Omental fat pad (tissue), 4 donors: ENCODE data around the gene SLC25A21. TPM values are rescaled to one million over a fixed set of nuclear protein-coding genes. Genes with fewer than 3 reads are reported as not detected.

ENCODE experiments used
- ATAC-seq: fragments of 150-250 bp; one replicate; pipeline ENCODE4 v1.9.1; 2016; ENCODE audit warnings: mild to moderate bottlenecking, moderate library complexity; ENCODE audit not compliant: low FRiP score
- DNase-seq: peaks from one replicate; pipeline ENCODE4 v3.0.0-alpha.2; 2019; ENCODE audit warnings: low spot score
- CTCF ChIP-seq, 3 donors: fragments of 450-650 bp; IDR thresholded peaks; one replicate each; pipeline ENCODE4 v1.5.1; 2016 to 2017; ENCODE audit warnings: antibody characterized with exemption in 3 of 3, mild to moderate bottlenecking in 3 of 3, moderate library complexity in 2 of 3
- total RNA-seq, 4 donors: library from RNA; depleted of rRNA; stranded (reverse); fragments of >200 nt; gene quantifications; one replicate each; pipeline ENCODE4 v1.1.0, GENCODE V29; 2016

The SLC25A21 gene
- total RNA-seq, 4 donors from 2014 or later = 0.38 to 1.4 TPM; not detected in 2

DNA sequence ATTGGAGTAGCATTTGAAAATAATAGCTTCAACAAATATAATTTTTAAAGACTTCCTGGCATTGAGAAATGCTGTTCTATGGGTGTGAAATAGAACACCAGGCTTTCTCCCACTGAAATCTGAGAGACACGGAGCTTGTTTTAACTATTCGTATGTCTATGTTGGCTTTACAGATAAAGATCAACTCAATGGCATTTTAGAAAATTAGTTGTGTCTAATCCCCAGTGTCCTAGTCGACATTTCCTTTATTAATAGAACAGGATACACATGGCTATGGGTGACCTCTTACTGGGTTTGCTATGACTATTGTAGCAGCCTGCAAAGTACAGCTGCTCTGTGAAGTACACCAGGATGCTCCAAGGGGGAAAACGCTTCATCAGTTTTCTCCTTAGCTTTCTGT, 159.3 kb downstream of the SLC25A21 start:
- no peak for ATAC-seq
- DNase-seq = no peak
- TF ChIP-seq CTCF (IDR thresholded peaks at IDR 0.05) = no peak

DNA sequence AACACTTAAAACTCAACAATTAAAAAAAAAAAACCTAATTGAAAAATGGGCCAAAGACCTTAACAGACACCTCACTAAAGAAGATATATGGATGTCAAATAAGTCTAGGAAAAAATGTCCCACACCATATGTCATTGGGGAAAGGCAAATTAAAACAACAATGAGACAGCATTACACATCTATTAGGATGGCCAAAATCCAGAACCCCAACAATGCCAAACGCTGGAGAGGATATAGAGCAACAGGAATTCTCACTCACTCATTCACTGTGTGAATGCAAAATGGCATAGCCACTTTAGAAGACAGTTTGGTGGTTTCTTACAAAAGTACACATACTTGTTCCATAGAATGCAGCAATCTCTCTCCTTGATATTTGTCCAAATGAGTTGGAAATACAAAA, 173.7 kb downstream of the SLC25A21 start:
- DNase-seq = no peak
- TF ChIP-seq CTCF (IDR thresholded peaks at IDR 0.05) = no peak
- no peak for ATAC-seq

GRCh38 chr14:36997843-36998242, 174.6 kb downstream of the SLC25A21 start:
- no peak for DNase-seq
- no peak for TF ChIP-seq CTCF (IDR thresholded peaks at IDR 0.05)
- no peak for ATAC-seq

DNA sequence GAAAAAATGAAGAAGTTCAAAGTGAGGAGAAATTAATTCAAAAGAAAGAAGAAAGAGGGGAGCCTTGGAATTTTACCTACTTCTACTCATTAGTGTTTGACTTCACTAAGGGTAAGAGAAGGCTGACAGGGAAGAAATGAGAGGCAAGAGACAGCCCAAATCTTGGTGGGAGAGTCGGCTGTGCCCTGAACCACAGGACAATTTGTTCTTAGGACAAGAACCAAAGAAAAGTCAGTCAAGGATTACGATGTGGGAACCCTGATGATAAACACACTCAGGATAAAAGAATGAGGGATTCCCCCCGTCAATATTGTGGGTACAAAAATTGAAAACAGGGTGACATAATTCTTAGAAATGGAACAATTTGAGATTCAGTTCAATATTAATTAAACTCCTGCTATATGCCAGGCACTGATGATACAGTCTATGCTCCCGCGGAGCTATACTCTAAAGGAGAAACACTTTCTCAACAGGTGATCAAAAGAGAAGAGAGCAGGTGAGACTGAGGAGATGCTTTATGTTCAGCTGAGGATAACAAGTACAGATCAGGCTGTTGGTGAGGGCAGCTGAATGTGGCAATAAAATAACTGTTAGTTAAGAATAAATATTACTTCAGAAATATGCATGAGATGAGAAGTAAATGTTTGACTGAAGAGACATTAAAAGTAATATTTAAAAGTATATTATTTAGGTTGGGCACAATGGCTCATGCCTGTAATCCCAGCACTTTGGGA, 175.4 kb downstream of the SLC25A21 start:
- ATAC-seq = no peak
- no peak for DNase-seq
- TF ChIP-seq CTCF (IDR thresholded peaks at IDR 0.05) = no peak

GRCh38 chr14:36996133-36996856, 176.1 kb downstream of the SLC25A21 start:
- DNase-seq (no peak), ATAC-seq (no peak)
- TF ChIP-seq CTCF (IDR thresholded peaks at IDR 0.05) = no peak

- TF ChIP-seq CTCF (IDR thresholded peaks at IDR 0.05) = no peak
- ATAC-seq = no peak
- DNase-seq = no peak
Measured at GRCh38 chr14:36989806-36990205, 182.6 kb downstream of the SLC25A21 start.

DNA sequence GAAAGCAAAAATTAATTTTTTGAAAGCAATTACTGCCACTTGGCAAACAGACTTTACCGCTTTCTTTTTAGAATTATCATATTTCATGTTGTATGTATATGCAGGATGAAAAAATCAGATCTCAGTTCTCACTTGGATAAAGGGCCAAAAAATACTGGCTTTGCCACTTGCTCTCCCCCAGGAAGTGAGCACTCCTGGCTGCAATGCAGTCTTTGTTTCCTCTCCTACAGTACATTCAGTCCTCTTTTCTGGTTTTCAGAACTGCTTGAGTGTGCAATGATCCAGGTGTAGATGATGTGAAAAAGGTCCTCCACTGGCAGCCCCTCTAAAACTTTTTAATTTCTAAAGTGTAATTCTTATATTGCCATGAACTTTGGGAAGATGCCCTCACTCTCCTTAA, 183.4 kb downstream of the SLC25A21 start:
- DNase-seq = no peak
- no peak for ATAC-seq
- TF ChIP-seq CTCF (IDR thresholded peaks at IDR 0.05) = no peak
